Stomach smooth muscle (tissue), 2 donors: ENCODE results near the gene SLC2A4.

Source experiments
- H3K27ac ChIP-seq: one replicate; pipeline ENCODE4 v1.7.0; 2013; ENCODE audit warnings: mild to moderate bottlenecking, low read length, inconsistent platforms
- H3K27me3 ChIP-seq, 2 donors: one replicate each; pipeline ENCODE4 v1.7.0; 2013; ENCODE audit warnings: low read length in 2 of 2; ENCODE audit not compliant: insufficient read depth in 2 of 2, control insufficient read depth in 1 of 2
- H3K36me3 ChIP-seq, 2 donors: one replicate each; pipeline ENCODE4 v1.7.0; 2013; ENCODE audit warnings: low read length in 2 of 2; ENCODE audit not compliant: control insufficient read depth in 2 of 2, insufficient read depth in 2 of 2
- H3K4me1 ChIP-seq: one replicate; pipeline ENCODE4 v1.7.0; 2013; ENCODE audit warnings: low read length; ENCODE audit not compliant: control insufficient read depth, insufficient read depth
- H3K4me3 ChIP-seq, 2 donors: one replicate each; pipeline ENCODE4 v1.7.0; 2013; ENCODE audit warnings: low read length in 2 of 2
- H3K9ac ChIP-seq, 2 donors: one replicate each; pipeline ENCODE4 v1.7.0; 2013; ENCODE audit warnings: low read length in 2 of 2, mild to moderate bottlenecking in 1 of 2
- H3K9me3 ChIP-seq, 2 donors: one replicate each; pipeline ENCODE4 v1.7.0; 2013; ENCODE audit warnings: low read length in 2 of 2; ENCODE audit not compliant: control insufficient read depth in 2 of 2
- donor health status: healthy.
- donor health status: Pancreatic carcinoma.

The SLC2A4 gene

DNA sequence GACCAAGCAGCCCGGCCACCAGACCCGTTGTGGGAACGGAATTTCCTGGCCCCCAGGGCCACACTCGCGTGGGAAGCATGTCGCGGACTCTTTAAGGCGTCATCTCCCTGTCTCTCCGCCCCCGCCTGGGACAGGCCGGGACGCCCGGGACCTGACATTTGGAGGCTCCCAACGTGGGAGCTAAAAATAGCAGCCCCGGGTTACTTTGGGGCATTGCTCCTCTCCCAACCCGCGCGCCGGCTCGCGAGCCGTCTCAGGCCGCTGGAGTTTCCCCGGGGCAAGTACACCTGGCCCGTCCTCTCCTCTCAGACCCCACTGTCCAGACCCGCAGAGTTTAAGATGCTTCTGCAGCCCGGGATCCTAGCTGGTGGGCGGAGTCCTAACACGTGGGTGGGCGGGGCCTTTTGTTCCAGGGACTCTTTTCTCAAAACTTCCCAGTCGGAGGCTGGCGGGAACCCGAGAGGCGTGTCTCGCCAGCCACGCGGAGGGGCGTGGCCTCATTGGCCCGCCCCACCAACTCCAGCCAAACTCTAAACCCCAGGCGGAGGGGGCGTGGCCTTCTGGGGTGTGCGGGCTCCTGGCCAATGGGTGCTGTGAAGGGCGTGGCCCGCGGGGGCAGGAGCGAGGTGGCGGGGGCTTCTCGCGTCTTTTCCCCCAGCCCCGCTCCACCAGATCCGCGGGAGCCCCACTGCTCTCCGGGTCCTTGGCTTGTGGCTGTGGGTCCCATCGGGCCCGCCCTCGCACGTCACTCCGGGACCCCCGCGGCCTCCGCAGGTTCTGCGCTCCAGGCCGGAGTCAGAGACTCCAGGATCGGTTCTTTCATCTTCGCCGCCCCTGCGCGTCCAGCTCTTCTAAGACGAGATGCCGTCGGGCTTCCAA, at the start of gene SLC2A4:
SLC2A4 (plus strand) TSS at position 645 of the 879 bp plus-strand sequence; CDS start at position 862, 217 bp downstream.
- peaks cover 24 to 26% of the 10 kb centered on the region in 2 donors for H3K36me3 ChIP-seq
- H3K27ac ChIP-seq: peak within 1 kb of the TSS; percentile 93
- no peaks in the 10 kb centered on the region for H3K9me3 ChIP-seq
- H3K9ac ChIP-seq: peak within 1 kb of the TSS; percentile 71 to 90
- H3K4me3 ChIP-seq: peak within 1 kb of the TSS; percentile 75 to 84
- H3K27me3 ChIP-seq: no peaks in the 10 kb centered on the region
- peaks cover 53% of the 10 kb centered on the region for H3K4me1 ChIP-seq

DNA sequence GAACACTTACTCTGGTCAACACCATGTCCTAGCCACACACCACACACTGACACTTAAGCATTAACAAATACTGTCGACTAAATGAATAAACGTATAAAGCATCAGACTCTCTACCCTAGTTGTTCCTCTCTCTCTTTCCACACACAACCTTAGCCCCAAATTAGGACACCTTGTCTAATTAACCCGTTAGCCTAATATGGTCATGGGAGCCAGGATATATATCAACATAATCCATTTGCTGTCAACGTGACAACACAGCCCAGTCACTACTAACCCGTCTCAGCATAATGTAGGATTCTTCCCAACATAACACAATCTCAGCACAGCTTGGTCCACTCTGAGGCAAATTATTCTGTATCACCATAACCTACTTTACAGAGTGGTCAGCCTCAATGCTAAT, 49.4 kb upstream of the SLC2A4 start:
- Histone ChIP-seq H3K4me1 (peaks cover 36% of the 10 kb centered on the region), H3K4me3 (no peak overlapping the region), H3K27ac (no peak overlapping the region), H3K9me3 (no peaks in the 10 kb centered on the region), H3K27me3 (no peaks in the 10 kb centered on the region), H3K36me3 (peaks cover 37 to 38% of the 10 kb centered on the region in 2 donors), H3K9ac (no peak overlapping the region)

DNA sequence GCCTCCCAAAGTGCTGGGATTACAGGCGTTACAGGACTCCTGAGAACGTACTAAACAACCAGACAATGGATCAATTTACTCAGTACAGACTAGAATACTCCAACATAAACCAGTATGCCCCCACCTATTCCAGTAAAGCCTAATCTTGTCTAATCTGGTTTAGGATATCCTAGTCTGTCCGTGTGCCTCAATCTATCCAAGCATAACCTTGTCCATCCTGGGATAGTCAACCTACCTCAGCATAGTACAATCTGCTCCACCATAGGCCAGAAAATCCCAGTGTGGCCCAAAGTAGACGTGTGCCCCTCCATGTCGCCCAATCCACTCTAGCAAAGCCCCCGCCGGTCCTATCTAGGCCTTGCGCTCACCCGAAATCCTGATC, 47.8 kb upstream of the SLC2A4 start:
- H3K4me1 ChIP-seq: peaks cover 41% of the 10 kb centered on the region
- no peaks in the 10 kb centered on the region for H3K27me3 ChIP-seq
- peak overlapping the region; percentile 87 to 92 for H3K4me3 ChIP-seq
- H3K36me3 ChIP-seq: peaks cover 24 to 26% of the 10 kb centered on the region in 2 donors
- no peaks in the 10 kb centered on the region for H3K9me3 ChIP-seq
- H3K9ac ChIP-seq: peak overlapping the region; percentile 84 to 91
- H3K27ac ChIP-seq: peak overlapping the region; percentile 81

DNA sequence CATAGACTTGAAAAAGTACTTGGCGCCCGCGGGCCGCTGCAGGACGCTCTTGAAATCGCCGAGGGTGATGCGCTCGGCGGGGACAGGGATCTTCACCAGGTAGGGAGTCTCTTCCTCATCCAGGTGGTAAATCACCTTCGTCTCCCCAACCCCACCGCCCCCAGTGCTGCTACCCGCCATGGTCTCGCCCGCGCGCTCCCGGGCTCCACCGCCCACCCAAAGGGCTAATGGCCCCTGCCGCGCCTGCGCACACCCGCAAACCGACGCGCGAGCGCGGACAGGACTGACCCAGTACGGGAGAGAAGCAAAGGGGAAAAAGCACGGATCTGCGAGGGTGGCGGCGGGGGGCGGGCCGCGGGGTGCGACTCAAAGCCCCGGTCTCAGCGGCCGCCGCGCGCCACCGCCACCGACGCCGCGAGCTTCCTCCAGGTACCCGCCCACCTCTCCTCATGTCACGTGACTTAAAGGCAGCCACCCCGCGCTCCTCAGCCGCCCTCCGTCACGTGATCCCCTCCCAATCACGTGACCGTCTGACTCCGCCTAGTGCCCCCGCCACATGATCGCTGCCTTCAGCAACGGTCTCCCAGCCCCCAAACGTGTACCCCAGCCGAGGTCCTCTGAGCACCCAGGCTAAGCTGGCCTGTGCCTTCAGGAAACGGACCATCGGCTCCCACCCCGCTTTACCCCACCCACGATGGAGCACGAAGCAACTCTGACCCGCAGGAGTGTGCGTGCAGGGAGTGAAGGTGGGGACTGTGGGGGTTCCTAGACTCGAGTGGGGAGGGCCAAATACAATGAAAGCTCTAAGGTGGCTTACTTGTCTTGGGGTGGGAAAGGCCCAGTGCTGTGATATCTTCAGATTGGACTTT, 47.2 kb upstream of the SLC2A4 start, which contains the start of gene DVL2:
DVL2 (minus strand) TSS at position 435 of the 869 bp plus-strand sequence; CDS start at position 180, 255 bp downstream.
- Histone ChIP-seq H3K9me3 (no peaks in the 10 kb centered on the region), H3K36me3 (peaks cover 18 to 22% of the 10 kb centered on the region in 2 donors), H3K27ac (peak within 1 kb of the TSS; percentile 81), H3K4me3 (peak within 1 kb of the TSS; percentile 87 to 92), H3K9ac (peak within 1 kb of the TSS; percentile 84 to 91), H3K4me1 (peaks cover 41% of the 10 kb centered on the region), H3K27me3 (no peaks in the 10 kb centered on the region)

DNA sequence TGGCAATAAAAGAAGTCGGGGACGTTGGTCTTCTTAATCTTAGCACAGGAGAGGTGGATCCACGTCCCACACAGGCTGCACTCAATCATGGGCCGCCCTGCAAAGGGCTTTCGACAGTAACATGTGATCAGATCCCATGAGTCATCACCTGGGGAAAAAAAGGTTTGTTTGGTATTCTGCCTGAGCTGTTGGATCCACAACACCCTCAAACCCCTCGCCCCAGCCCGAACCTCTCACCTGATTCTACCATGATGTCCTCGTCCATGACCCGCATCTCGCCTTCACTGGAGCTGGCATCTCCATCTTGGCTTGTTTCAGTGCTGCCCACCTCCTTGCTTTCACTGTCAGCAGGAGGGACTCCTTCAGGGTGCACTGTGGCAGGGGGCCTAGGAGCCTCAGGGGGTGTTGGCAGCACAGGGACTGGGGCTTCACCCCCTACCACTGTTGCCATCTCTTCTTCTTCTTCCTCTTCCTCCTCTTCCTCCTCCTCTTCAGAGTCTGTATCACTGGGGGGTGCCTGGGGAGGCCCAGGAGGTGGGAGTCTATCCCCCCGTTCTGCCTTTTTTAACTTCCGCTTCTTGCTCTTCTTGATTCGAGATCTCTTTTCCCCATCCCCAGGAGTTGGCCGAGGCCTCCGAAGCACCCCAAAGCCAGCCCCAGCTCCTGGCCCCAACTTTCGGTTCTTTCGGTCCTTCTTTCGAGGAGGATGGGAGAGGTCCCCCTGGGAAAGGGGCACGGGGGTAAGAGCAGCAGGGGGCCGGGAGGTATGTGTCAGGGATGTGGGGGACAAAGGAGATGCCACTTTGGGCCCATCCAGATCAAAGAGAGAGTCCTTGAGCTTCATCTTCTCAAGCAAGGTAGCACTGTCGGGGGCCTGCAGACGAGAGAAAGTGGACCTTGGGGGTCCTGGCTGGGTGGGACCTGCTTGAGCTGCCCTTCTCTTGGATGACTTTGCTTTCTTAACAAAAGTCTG, 45.5 kb upstream of the SLC2A4 start:
- Histone ChIP-seq H3K9ac (no peak overlapping the region), H3K27ac (no peak overlapping the region), H3K4me3 (no peak overlapping the region), H3K36me3 (peaks cover 18 to 20% of the 10 kb centered on the region in 2 donors), H3K4me1 (peaks cover 54% of the 10 kb centered on the region), H3K9me3 (no peaks in the 10 kb centered on the region), H3K27me3 (no peaks in the 10 kb centered on the region)

DNA sequence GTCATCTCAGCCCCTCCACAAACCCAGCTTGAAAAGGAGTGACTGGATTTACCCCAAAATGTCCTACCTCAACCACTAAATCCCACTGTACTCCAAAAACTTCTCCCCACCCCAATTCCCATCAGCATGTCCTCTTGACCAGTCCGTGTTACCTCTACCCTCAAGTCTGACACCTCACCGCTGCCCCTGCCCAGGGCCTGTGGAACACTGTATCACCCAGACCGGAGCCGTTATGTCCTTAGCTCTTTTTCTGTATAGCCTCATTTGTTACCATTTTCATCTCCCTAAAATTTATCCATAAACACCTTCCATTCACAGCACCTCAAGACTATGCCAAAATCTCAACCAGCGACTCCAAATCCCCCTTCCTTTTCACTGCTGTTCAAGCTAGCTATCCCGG, 44.7 kb upstream of the SLC2A4 start:
- Histone ChIP-seq H3K36me3 (peaks cover 19 to 20% of the 10 kb centered on the region in 2 donors), H3K9me3 (no peaks in the 10 kb centered on the region), H3K9ac (peak overlapping the region; percentile 13 to 62), H3K4me1 (peaks cover 57% of the 10 kb centered on the region), H3K4me3 (peak overlapping the region; percentile 54 to 96), H3K27me3 (no peaks in the 10 kb centered on the region), H3K27ac (peak overlapping the region; percentile 73)

DNA sequence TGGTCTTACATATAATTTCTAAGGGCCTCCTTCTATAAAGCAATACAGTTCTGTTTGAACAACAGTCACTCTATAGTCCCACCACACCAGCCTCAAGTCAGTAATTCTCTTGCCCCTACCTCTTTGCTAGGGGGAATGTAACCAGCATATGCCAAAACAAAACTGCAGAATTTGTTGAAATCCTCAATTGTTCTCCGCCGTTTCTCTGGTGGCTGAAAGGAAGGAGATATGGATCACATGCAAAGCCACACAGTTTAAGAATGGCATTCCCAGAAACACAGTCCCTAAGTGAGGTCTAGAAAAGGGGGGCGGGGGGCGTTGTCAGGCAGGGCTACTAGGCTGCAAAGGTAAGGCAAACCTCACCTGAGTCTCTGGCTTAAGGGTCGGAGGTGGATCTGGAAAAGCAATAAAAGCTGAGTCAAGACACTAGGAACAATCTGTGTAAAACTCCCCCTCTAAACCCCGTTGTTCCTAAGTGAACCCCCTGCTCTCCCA, 44.2 kb upstream of the SLC2A4 start:
- Histone ChIP-seq H3K4me3 (peak overlapping the region; percentile 54 to 96), H3K36me3 (peaks cover 19 to 20% of the 10 kb centered on the region in 2 donors), H3K9ac (peak overlapping the region; percentile 51 to 62), H3K9me3 (no peaks in the 10 kb centered on the region), H3K27ac (peak overlapping the region; percentile 73), H3K27me3 (no peaks in the 10 kb centered on the region), H3K4me1 (peaks cover 54% of the 10 kb centered on the region)

DNA sequence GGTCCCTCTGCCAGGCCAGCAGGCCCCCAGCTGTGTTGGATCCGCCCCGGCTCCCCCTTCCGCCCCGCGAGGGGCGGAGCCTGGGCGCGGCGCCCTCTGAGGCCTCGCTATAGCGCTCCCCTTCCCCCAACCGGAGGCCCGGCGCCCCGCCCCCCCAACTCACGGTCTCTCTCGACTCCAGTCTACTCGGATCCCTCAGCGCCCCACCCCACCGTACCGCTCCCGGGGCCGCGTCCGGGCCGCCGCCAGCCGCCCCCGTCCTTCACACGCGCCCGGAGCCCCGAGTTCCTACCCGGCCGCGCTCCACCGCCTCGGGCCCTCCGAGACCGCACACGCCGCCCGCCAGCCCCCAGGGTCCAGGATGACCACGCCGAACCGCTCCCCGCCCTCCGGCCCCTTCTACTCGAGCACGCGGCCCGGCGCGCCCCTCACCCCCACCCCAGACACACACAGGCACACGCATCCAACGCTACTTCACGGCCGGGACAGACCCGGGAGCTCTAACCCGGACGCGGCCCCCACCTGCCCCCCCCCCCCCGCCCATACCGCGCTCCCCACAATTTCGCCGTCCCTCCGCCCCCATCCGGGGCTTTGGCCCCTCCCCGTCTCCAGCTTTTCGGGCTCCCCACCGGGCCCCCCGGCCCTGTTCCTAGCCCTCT, 43.6 kb upstream of the SLC2A4 start:
- Histone ChIP-seq H3K9ac (peak overlapping the region in 1 of 2 donors; percentile 62), H3K27me3 (no peaks in the 10 kb centered on the region), H3K4me3 (peak overlapping the region; percentile 54 to 96), H3K27ac (peak overlapping the region; percentile 73), H3K36me3 (peaks cover 19 to 20% of the 10 kb centered on the region in 2 donors), H3K4me1 (peaks cover 54% of the 10 kb centered on the region), H3K9me3 (no peaks in the 10 kb centered on the region)

DNA sequence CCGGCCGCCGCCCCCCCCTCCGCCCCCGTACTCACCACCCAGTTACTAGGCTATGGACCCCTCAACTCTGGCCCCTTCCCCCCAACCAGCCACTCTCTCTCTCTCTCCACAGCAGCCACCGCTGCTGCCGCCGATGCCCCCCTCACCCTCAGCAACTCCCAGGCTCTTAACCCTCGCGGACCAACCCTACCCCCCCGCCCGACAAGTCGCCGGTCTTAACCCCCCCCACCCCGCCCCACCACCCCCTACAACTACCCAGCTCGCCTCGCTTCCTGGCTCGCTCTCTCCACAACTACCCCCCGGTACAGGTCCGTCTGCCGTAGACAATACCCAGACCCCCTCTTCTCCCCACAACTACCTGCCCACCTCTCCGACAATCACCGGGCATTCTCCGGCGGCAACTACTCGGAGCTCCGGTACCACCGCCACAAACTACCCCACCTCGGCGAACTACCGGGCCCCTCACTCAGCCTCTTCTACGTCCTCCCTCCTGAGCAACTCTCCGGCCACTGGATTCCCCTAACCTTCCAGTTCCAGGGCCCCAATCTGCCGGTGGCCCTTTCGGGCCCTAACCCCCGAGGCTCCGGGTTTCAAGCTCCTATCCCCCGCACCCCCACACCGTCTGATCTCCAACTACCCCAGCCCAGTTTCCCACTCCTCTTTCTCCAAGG, 43.0 kb upstream of the SLC2A4 start:
- H3K27ac ChIP-seq: peak overlapping the region; percentile 88
- no peaks in the 10 kb centered on the region for H3K9me3 ChIP-seq
- peaks cover 53% of the 10 kb centered on the region for H3K4me1 ChIP-seq
- H3K9ac ChIP-seq: peak overlapping the region; percentile 87 to 92
- H3K4me3 ChIP-seq: peak overlapping the region; percentile 92 to 96
- peaks cover 19 to 20% of the 10 kb centered on the region in 2 donors for H3K36me3 ChIP-seq
- no peaks in the 10 kb centered on the region for H3K27me3 ChIP-seq
